Gastroesophageal sphincter (tissue), 3 donors: ENCODE measurements around the gene ADIRF.

Experiments used
- CTCF ChIP-seq, 4 experiments: fragments of 200-600 bp in 2 of 4; fragments of 450-650 bp in 2 of 4; sonication (generic) in 1 of 4; IDR thresholded peaks; one replicate each; pipeline ENCODE4 v1.5.1; 2017 to 2019; ENCODE audit warnings: antibody characterized with exemption in 4 of 4, mild to moderate bottlenecking in 2 of 4, moderate library complexity in 2 of 4
- POLR2AphosphoS5 ChIP-seq: sonication (generic); formaldehyde crosslinking; IDR thresholded peaks from one replicate; pipeline ENCODE4 v1.6.1; 2017; ENCODE audit warnings: antibody characterized with exemption

DNA sequence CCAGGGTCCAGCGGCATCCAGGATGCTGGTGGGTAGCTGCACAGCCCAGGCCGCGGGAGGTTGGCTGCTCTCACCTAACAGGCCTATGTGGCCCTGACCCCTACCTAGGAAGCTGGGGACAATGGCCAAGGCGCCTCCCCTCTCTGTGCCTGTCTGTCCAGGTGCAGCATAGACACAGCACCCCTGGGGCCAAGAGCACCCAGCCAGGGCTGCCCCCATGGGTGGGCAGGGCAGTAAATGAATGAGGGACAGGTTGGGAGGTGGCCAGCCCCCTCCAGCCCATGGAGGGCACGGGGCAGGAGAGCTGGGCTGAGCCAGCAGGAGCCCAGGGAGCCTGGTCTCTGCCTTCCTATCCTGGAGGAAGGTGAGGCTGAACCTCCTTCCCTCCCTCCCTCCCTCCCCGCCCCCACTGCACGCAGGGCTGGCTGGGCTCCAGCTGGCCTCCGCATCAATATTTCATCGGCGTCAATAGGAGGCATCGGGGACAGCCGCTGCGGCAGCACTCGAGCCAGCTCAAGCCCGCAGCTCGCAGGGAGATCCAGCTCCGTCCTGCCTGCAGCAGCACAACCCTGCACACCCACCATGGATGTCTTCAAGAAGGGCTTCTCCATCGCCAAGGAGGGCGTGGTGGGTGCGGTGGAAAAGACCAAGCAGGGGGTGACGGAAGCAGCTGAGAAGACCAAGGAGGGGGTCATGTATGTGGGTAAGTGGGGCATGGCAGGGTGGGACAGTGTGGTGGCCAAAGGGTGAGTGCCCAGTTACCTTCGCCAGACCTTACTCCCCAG, 10.0 kb upstream of the ADIRF start, which contains the start of gene SNCG:
- TF ChIP-seq CTCF (IDR thresholded peaks at IDR 0.05) = no peak
- no peak for TF ChIP-seq POLR2AphosphoS5
